Upper lobe of right lung (tissue), 1 donor: ENCODE measurements around the gene PARP1. TPM values are rescaled to one million over a fixed set of nuclear protein-coding genes. Genes with fewer than 3 reads are reported as not detected.

Source experiments
- ATAC-seq: fragments of 200-7000 bp; cut with Tn5 transposase; one replicate; pipeline ENCODE4 v1.9.1; 2020; ENCODE audit warnings: mild to moderate bottlenecking, moderate library complexity
- DNase-seq: peaks from one replicate; pipeline ENCODE4 v3.0.0-alpha.2; 2020
- H3K27ac ChIP-seq: fragments of 200-600 bp; one replicate; pipeline ENCODE4 v1.8.0; 2022
- H3K27me3 ChIP-seq: fragments of 200-600 bp; one replicate; pipeline ENCODE4 v1.8.0; 2022; ENCODE audit warnings: mild to moderate bottlenecking
- H3K36me3 ChIP-seq: fragments of 200-600 bp; one replicate; pipeline ENCODE4 v1.8.0; 2022
- H3K4me1 ChIP-seq: fragments of 200-600 bp; one replicate; pipeline ENCODE4 v1.8.0; 2022
- H3K4me3 ChIP-seq: fragments of 200-600 bp; one replicate; pipeline ENCODE4 v1.8.0; 2022; ENCODE audit warnings: mild to moderate bottlenecking
- H3K9me3 ChIP-seq: fragments of 200-600 bp; one replicate; pipeline ENCODE4 v1.8.0; 2022
- intact Hi-C: fragments of 100-400 bp; cut with DNase I; formaldehyde crosslinking; loops from one replicate; pipeline ENCODE4 v1.11.0; 2022
- total RNA-seq: library from RNA; stranded (reverse); fragmentation: NEBNext Ultra II Directional; extraction: Animal tissue kit (Norgen Biotek cat#: 25700); gene quantifications from one replicate; pipeline ENCODE4 v1.2.1, GENCODE V29; 2021
- TF ChIP-seq, protein P1 (sequence below): fragments of 200-600 bp; IDR thresholded peaks from one replicate; pipeline ENCODE4 v1.8.0; 2022; ENCODE audit warnings: antibody characterized with exemption
- donor health status: DM: no; HTN: yes; CAD: no; lungs with severe emphysema.

PARP1 gene
- total RNA-seq, 1 donor from 2014 or later, result 64.6 TPM

- H3K9me3 ChIP-seq, result no peaks in the 10 kb centered on the region
- no peak overlapping the region for H3K27ac ChIP-seq
- ATAC-seq (no peak), DNase-seq (no peak)
- intact Hi-C loops, result no loop called here
- no peaks in the 10 kb centered on the region for H3K4me1 ChIP-seq
- H3K4me3 ChIP-seq, result no peak overlapping the region
- H3K27me3 ChIP-seq, result no peaks in the 10 kb centered on the region
- no peaks in the 10 kb centered on the region for H3K36me3 ChIP-seq
- TF ChIP-seq, protein P1, sequence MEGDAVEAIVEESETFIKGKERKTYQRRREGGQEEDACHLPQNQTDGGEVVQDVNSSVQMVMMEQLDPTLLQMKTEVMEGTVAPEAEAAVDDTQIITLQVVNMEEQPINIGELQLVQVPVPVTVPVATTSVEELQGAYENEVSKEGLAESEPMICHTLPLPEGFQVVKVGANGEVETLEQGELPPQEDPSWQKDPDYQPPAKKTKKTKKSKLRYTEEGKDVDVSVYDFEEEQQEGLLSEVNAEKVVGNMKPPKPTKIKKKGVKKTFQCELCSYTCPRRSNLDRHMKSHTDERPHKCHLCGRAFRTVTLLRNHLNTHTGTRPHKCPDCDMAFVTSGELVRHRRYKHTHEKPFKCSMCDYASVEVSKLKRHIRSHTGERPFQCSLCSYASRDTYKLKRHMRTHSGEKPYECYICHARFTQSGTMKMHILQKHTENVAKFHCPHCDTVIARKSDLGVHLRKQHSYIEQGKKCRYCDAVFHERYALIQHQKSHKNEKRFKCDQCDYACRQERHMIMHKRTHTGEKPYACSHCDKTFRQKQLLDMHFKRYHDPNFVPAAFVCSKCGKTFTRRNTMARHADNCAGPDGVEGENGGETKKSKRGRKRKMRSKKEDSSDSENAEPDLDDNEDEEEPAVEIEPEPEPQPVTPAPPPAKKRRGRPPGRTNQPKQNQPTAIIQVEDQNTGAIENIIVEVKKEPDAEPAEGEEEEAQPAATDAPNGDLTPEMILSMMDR, result no peak
Measured at GRCh38 chr1:226450688-226451087, 42.8 kb upstream of the PARP1 start.

- TF ChIP-seq, protein P1, result no peak
- intact Hi-C loops, result no loop called here
- H3K9me3 ChIP-seq, result no peaks in the 10 kb centered on the region
- no peak overlapping the region for H3K27ac ChIP-seq
- H3K36me3 ChIP-seq, result no peaks in the 10 kb centered on the region
- DNase-seq (no peak), ATAC-seq (no peak)
- H3K4me1 ChIP-seq, result no peaks in the 10 kb centered on the region
- H3K27me3 ChIP-seq, result no peaks in the 10 kb centered on the region
- no peak overlapping the region for H3K4me3 ChIP-seq
Measured at GRCh38 chr1:226449823-226450222, 41.9 kb upstream of the PARP1 start.

DNA sequence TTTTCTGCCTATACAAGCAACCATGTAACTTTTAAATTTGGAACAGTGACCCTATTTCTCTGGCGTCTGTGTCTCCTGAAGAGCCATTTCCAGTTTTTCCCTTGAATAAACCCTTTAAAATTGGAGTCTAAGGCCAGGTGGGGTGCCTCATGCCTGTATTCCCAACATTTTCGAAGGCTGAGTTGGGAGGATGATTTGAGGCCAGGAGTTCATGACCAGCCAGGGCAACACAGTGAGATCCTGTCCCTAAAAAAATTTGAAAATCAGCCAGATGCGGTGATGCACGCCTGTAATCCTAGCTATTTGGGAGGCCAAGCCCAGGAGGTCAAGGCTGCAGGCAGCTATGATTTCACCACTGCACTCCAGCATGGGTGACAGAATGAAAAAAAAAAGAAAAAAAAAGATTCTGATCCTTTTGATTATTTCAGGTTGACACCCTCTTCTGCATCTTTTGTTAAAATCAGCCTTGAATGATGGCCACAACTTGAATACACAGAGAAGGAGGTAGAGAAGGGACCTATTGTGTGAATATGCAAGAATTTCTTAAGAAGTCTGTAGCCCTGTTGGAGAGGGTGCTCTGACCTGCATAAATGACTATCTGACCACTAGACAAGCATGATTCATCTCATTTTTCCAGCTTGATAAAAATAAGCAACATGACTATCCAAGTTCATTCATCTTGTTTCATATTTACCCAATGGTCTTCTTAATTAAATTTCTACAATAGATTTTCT is 40.2 kb upstream of the PARP1 start:
- ATAC-seq (no peak), DNase-seq (no peak)
- intact Hi-C loops, result no loop called here
- H3K9me3 ChIP-seq, result no peaks in the 10 kb centered on the region
- H3K27me3 ChIP-seq, result no peaks in the 10 kb centered on the region
- H3K4me3 ChIP-seq, result no peak overlapping the region
- H3K4me1 ChIP-seq, result no peaks in the 10 kb centered on the region
- H3K27ac ChIP-seq, result no peak overlapping the region
- H3K36me3 ChIP-seq, result no peaks in the 10 kb centered on the region
- TF ChIP-seq, protein P1, result no peak

DNA sequence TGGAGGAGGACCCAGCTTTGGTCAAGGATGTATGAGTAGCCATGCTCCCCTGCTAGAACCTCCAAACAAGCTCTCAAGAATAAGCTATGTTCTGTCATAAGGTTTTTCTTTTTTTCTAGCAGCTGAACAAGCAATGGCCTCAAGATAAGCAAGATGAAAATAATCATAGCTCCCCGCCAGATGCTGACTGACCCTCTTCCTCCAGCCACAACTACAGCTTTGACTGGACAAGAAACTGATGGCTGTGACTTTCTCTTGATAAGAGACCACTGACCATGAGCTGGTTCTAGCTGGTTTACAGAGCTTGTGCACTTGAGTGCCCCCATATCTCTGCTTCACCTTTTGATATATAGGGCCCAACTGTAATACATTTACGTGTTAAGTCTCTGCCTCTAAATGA is 38.2 kb upstream of the PARP1 start:
- Histone ChIP-seq H3K4me1 (no peaks in the 10 kb centered on the region), H3K36me3 (no peaks in the 10 kb centered on the region), H3K4me3 (no peak overlapping the region), H3K27ac (no peak overlapping the region), H3K27me3 (no peaks in the 10 kb centered on the region), H3K9me3 (no peaks in the 10 kb centered on the region)
- intact Hi-C loops, result no loop called here
- no peak for DNase-seq
- ATAC-seq, result no peak
- TF ChIP-seq, protein P1, result no peak

- Histone ChIP-seq H3K27me3 (no peaks in the 10 kb centered on the region), H3K27ac (no peak overlapping the region), H3K4me3 (no peak overlapping the region), H3K9me3 (no peaks in the 10 kb centered on the region), H3K4me1 (no peaks in the 10 kb centered on the region), H3K36me3 (no peaks in the 10 kb centered on the region)
- intact Hi-C loops, result no loop called here
- peak; percentile 52 for ATAC-seq
- TF ChIP-seq, protein P1, result no peak
- no peak for DNase-seq
Measured at GRCh38 chr1:226444901-226445300, 37.0 kb upstream of the PARP1 start.

DNA sequence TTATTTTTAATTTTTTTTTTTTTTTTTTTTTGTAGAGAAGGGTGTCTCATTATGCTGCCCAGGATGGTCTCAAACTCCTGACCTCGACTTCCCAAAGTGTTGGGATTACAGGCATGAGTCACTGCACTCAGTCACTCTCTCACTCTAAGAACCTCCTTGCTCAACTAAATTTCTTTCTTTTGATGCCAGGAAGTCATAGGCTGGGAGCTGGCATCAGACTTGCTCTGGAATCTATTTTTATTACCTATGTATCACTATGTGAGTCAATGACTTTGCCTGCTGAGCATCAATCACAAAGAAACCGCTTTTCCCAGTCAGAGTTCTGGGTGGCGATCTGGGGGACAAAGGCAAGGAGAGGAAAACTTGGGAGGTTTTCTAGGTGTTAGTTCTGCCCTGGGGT is 35.5 kb upstream of the PARP1 start:
- no peaks in the 10 kb centered on the region for H3K27me3 ChIP-seq
- H3K4me3 ChIP-seq, result no peak overlapping the region
- H3K27ac ChIP-seq, result no peak overlapping the region
- DNase-seq, result no peak
- no peaks in the 10 kb centered on the region for H3K36me3 ChIP-seq
- no peaks in the 10 kb centered on the region for H3K4me1 ChIP-seq
- TF ChIP-seq, protein P1, result no peak
- ATAC-seq, result no peak
- intact Hi-C loops, result no loop called here
- no peaks in the 10 kb centered on the region for H3K9me3 ChIP-seq
